NCI-H1105 (cell line): ENCODE measurements around the gene MGLL.
A peak's percentile ranks its signal among the peaks of the same experiment; 100 is the strongest.

Experiments used
- DNase-seq: peaks from one replicate; lab custom pipeline; 2025; lab: John Stamatoyannopoulos, UW

The MGLL gene

DNA sequence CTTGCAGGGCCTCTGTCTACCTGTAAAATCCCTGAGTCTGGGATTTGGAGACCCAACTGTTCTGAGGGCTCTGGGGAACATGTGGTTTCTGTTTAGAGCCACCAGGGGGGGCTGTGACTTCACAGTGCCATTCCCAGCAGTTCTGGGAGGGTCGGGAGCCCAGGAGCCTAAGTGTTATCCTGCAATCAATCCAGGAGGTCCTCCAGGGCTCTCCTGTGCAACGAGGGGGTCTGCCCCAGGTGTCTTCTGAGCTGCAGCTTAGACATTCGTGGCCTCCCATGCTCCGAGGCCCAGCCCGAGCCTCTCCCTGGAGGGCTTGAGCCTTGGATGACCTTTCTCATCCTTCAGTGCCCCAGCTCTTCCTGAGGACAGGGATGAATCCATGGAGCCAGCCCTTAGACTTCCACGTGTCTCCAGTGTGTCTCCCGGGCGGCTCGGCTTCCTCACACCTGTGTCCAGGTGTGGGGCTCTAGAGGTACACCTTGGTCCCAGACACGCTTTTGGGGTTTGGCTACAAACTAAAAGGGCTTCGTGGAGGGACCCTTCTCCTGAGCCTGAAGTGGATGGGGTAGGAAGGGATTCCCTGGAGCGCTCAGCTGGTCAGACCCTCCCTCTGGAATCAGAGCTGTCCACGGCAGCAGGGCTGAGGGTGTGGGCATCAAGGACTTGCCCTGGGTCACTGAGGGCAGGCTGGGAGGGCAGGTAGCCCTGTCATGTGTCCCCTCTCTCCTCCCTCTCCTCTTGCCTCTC, 169.9 kb downstream of the MGLL start:
- DNase-seq: peak; percentile 64

DNA sequence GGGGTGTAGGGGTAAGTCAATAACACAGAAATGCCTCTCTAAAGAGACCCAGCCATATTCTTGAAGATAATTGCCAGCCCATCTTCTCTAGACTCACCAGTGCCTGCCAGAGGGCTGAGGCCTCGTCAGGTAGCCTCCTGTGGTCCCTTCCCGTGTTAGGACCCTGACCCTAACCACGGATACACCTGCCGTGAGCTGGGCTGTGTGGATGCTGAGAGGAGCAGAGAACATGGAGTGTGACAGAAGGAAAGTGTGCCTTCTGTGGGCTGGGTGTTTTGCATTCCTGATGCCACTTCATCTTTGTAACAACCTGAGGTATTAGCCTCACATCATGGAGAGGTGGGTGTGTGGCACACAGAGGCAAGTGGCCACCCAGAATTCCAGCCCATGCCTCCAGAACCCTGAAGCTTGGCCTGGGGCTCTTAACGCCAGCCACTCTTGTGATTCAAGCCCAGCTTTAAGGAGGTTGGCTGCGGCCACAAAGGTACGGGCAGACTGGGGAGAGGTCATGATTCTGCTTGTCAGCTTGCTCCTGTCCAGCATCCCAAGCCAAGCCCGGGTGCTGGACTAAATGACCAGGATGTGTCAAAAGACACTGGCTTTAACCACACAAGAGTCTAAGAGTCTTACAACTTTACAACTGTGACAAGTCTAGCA, 170.7 kb downstream of the MGLL start:
- no peak for DNase-seq

DNA sequence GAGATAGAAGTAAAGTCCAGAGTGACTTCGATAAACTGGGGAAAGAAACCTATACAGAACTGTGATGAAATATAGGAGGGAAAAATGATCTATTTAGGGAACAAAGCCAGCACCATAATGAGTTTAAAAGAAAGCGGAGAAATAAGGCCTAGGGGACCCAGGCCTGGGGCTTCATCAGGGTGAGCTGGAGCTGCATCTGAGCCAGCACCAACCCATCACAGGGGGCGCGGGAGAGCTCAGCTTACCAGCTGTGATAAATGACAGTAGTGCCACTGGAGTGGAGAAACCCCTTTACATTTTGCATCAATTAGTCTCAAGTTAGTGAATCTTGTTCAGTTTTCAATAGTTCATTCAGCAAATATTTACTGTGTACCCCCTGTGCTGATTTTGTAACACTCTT, 172.1 kb downstream of the MGLL start:
- DNase-seq: no peak

DNA sequence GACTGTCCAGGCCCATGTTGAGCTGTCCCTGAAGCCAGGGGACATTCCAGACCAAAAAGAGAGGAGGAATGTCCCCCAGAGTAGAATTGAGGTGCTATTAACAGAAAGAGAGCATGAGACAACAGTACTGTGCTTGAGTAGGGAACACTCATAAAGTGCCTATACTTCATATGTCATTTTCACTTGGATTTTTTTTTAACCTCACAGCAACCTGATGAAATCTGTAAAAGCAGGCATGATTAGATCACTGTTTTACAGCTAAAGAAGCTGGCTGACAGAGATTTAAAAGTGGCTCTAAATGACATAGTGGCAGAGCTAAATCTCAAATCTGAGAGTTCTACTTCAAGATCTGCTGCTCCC, 174.5 kb downstream of the MGLL start:
- DNase-seq: no peak

DNA sequence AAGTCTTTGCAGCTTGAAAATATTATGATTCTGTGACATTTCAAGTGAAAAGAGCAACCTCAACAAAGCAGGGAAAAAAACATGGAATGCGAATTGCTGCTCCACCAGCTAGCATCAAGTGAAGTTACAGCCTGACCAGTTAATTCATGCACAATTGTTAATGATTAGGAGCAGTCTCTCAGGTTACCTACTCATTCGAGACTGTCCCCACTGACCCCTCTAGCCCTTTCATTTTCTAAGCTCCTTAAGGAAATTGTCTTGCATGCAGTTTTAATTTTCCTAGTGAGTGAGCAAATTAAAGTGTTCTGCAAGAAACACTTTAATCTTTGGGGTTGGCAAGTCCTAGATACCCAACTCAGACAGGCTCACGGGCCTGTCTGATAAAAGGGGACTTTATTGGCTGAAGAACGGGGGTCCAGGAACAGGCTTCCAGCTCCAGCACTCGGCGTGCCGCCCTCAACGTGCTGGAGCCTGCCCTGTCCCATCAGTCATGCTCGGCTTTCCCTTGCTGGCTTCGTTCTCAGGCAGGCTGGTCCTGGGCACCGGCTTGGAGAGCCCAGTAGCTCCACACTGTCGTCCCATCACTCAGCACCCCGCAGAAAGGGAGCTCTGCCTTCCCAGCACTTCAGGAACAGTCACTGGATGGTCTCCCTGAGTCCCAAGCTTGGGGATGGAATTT, 175.0 kb downstream of the MGLL start:
- DNase-seq: no peak

DNA sequence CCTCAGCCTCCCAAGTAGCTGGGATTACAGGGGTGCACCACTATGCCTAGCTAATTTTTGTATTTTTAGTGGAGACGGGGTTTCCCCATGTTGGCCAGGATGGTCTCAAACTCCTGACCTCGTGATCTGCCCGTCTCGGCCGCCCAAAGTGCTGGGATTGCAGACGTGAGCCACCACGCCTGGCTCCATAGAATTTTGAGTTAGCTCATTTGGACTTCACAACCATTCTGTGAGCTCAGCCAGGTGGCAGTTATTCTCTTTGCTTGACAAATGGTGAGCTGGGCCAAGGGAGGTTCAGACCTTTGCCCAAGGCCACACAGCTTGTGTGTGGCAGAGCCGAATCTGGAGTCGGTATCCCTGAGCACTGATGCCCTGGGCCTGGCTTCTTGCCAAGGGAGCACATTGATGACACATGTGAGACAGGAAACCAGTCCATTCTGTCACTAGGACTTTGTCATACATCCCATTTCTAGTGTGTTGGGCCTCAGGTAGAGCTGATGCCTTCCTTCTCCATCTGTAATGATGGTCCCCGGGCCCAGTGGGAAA, 175.7 kb downstream of the MGLL start:
- DNase-seq: no peak

DNA sequence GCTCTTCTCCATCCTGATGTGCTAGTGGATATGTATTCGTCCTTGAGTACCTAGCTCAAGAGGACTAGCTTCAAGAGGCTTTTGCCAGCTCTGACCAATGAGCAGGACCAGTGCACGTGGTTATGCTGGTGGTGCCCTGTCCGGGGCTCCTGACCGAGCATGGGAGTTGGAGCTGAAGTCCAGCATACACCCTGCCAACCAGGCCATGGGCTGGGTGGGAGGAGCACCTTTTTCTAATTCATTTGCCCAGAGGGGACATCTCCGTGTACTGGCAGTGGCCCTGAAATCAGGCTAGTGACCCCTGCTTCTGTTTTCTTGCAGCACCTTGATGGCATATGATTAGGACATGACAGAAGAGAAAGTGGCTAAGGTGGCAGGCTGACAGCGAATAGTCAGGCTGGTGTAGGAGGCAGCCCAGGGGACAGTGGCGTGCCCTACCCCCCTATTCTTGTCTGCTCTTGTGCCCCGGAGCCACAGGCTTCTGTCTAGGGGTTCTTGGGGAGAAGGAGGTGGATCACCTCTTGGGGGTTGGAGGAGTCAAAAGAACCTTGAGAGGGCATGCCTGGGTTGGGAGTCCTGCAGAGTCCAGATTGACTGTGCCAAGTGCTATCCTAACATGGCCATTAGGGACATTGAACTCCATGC, 176.8 kb downstream of the MGLL start:
- DNase-seq: no peak

DNA sequence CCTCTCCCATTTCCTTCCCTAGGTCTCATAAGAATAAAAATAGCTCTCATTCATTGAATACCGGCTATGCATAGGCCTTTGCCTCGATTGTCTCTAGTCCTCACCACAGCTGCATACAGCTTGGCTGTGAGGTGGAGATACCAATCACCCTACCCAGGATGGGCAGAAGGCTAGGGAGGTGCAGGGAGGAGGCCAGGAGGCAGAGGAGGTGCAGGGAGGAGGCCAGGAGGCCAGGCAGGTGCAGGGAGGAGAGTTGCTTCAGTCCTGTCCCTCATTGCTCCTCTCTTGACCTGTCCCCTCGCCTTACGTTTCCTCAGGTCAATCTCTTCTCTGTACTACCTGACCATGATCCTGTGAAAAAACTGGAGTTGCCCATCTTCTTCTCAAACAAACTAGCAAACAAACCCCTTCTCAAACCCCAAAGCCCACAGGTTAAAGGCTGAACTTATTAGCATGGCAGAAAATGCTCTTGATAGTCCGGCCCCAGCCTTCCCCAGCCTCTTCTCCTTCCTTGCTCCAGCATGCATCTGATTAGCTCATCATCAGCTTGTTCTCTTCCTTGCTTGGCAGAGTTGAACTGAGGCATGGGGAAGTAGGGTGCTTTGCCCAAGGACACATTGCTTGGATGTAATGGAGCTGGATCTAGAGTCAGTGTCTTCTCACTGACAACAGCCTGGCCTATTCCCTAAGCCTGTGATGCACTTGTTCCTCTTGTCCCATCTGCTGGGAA, 177.5 kb downstream of the MGLL start:
- DNase-seq: no peak

DNA sequence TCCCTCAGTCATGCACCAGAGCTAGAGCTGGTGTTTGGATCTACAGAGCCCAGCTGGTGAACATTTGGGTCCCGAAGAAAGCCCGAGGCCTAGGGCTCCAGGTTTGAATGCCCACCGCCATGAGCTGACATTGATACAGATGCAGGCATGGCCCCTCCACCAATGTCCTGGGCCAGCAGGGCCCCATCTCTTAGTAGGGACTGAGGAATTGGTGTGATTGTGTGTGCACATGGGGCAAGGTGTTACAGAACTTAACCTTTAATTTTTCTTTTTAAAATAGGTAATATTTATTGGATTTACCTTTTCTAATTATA, 182.3 kb downstream of the MGLL start:
- no peak for DNase-seq

DNA sequence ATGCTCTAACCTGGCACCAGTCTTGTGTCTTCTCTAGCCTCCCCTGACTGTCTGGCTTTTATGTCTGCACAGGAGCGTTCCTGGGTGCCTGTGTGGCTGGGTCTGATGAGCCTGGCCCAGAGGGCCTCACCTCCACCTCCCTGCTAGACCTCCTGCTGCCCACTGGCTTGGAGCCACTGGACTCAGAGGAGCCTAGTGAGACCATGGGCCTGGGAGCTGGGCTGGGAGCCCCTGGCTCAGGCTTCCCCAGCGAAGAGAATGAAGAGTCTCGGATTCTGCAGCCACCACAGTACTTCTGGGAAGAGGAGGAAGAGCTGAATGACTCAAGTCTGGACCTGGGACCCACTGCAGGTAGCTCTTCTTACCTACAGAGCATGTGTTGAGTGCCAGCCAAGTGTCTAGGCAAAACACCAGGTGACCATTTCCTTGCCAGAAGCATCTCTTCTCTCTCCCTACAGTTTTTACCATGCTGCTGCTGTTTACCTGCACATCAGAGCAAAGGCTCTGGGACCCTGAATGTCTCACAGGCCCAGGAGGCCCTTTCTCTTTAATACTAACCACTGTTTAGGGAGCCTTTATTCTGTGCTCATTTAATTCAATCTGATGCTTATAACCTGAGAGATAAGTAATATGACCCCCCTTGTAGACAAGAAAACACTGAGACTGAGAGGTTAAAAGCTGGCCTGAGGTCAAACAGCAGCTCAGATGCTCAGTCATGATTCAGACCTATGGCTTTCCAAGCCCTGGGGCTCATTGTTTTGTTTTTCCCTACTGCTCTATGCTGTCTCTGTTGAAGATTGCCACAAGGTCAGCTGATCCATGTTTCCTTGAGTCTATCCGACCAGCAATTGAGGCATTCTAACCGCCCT, 182.9 kb downstream of the MGLL start:
- no peak for DNase-seq
